Stimulated activated CD8-positive, alpha-beta memory T cell treated with anti-CD3 and anti-CD28 coated beads, Interleukin-4, amount 100 ng/mL, for 4 hours (primary cell): ENCODE data around the gene CLEC2B.

Experiments used
- DNase-seq, 2 donors: peaks; one replicate each; pipeline ENCODE4 v3.0.0-alpha.2; 2020; ENCODE audit warnings: low read depth in 2 of 2, low spot score in 1 of 2

CLEC2B gene

GRCh38 chr12:9870286-9870866 lies 1.2 kb upstream of the CLEC2B start:
- no peak for DNase-seq

GRCh38 chr12:9868951-9869306 lies 225 bp downstream of the CLEC2B start:
- DNase-seq, result no peak

- DNase-seq, result no peak
Observed at GRCh38 chr12:9868311-9868801, 798 bp downstream of the CLEC2B start.

GRCh38 chr12:9867531-9867930 lies 1.6 kb downstream of the CLEC2B start:
- DNase-seq, result no peak

GRCh38 chr12:9866860-9867269 lies 2.3 kb downstream of the CLEC2B start:
- DNase-seq, result no peak

- no peak for DNase-seq
Observed at GRCh38 chr12:9864913-9865675, 4.1 kb downstream of the CLEC2B start.

- no peak for DNase-seq
Observed at GRCh38 chr12:9858135-9858534, 11.0 kb downstream of the CLEC2B start.

- no peak for DNase-seq
Observed at GRCh38 chr12:9856894-9857293, 12.3 kb downstream of the CLEC2B start.

GRCh38 chr12:9856151-9856550 lies 13.0 kb downstream of the CLEC2B start:
- no peak for DNase-seq

GRCh38 chr12:9851927-9852326 lies 17.2 kb downstream of the CLEC2B start:
- DNase-seq, result no peak

GRCh38 chr12:9851050-9851449 lies 18.1 kb downstream of the CLEC2B start:
- no peak for DNase-seq

GRCh38 chr12:9848899-9849298 lies 20.3 kb downstream of the CLEC2B start:
- no peak for DNase-seq

- no peak for DNase-seq
Observed at GRCh38 chr12:9843407-9843806, 25.7 kb downstream of the CLEC2B start.

- DNase-seq, result no peak
Observed at GRCh38 chr12:9831720-9832119, 37.4 kb downstream of the CLEC2B start.

- DNase-seq, result no peak
Observed at GRCh38 chr12:9829982-9830381, 39.2 kb downstream of the CLEC2B start.

GRCh38 chr12:9829483-9829882 lies 39.7 kb downstream of the CLEC2B start:
- no peak for DNase-seq

GRCh38 chr12:9827209-9827888 lies 41.8 kb downstream of the CLEC2B start, which contains the start of gene KLRF1:
TSS of gene KLRF1 (plus strand) at chr12:9827481. CDS start at chr12:9827545, 64 bp downstream.
- no peak for DNase-seq

- no peak for DNase-seq
Observed at GRCh38 chr12:9820281-9820930, 48.7 kb downstream of the CLEC2B start.

- DNase-seq, result peak; percentile 83 to 92
Observed at GRCh38 chr12:9813821-9814798, 55.0 kb downstream of the CLEC2B start.

- DNase-seq, result no peak
Observed at GRCh38 chr12:9811621-9812020, 57.5 kb downstream of the CLEC2B start.
